Fibroblast of the conjunctiva (primary cell): ENCODE data around the gene PTBP1.

ENCODE experiments used
- DNase-seq: peaks from one replicate; pipeline ENCODE4 v3.0.0-alpha.2; 2010; ENCODE audit warnings: low read depth

Gene PTBP1

GRCh38 chr19:796692-797527 lies at the start of gene PTBP1:
TSS of gene PTBP1 (plus strand) at chr19:797452. CDS start at chr19:797498, 46 bp downstream.
- DNase-seq: peak; percentile 100

GRCh38 chr19:748274-748598 lies 49.0 kb upstream of the PTBP1 start:
- DNase-seq: no peak

GRCh38 chr19:749811-750210 lies 47.4 kb upstream of the PTBP1 start:
- DNase-seq: no peak

- no peak for DNase-seq
These were observed 46.4 kb upstream of the PTBP1 start, which contains the start of gene MISP for GRCh38 chr19:750640-751423. TSS of gene MISP (plus strand) at chr19:751112. CDS start at chr19:756947, 5,835 bp downstream.

- DNase-seq: peak; percentile 47
These were observed 45.5 kb upstream of the PTBP1 start for GRCh38 chr19:751501-752341.

- DNase-seq: peak; percentile 50
These were observed 44.4 kb upstream of the PTBP1 start for GRCh38 chr19:752652-753517.

GRCh38 chr19:754530-754929 lies 42.7 kb upstream of the PTBP1 start:
- DNase-seq: no peak

- no peak for DNase-seq
These were observed 42.2 kb upstream of the PTBP1 start for GRCh38 chr19:755063-755462.

- no peak for DNase-seq
These were observed 41.0 kb upstream of the PTBP1 start for GRCh38 chr19:756236-756635.

GRCh38 chr19:756821-757688 lies 40.2 kb upstream of the PTBP1 start:
- no peak for DNase-seq

- no peak for DNase-seq
These were observed 39.2 kb upstream of the PTBP1 start for GRCh38 chr19:757811-758668.

GRCh38 chr19:763181-763580 lies 34.1 kb upstream of the PTBP1 start:
- no peak for DNase-seq

- no peak for DNase-seq
These were observed 33.4 kb upstream of the PTBP1 start for GRCh38 chr19:763869-764268.

- DNase-seq: no peak
These were observed 33.0 kb upstream of the PTBP1 start for GRCh38 chr19:764301-764700.

- no peak for DNase-seq
These were observed 32.0 kb upstream of the PTBP1 start for GRCh38 chr19:765179-765738.

- DNase-seq: no peak
These were observed 28.8 kb upstream of the PTBP1 start for GRCh38 chr19:768424-768823.

- no peak for DNase-seq
These were observed 27.6 kb upstream of the PTBP1 start for GRCh38 chr19:769616-770015.

- DNase-seq: no peak
These were observed 25.9 kb upstream of the PTBP1 start for GRCh38 chr19:771332-771785.

- DNase-seq: no peak
These were observed 25.2 kb upstream of the PTBP1 start for GRCh38 chr19:772063-772462.
